GM19467 (cell line): Measurements from ENCODE around the gene KIF26B.

Experiments used
- ATAC-seq: cut with Tn5 transposase; IDR thresholded peaks from one replicate; pipeline ENCODE4 v1.9.1; 2021; ENCODE audit warnings: mild to moderate bottlenecking, moderate library complexity; ENCODE audit not compliant: unreplicated experiment

The KIF26B gene

DNA sequence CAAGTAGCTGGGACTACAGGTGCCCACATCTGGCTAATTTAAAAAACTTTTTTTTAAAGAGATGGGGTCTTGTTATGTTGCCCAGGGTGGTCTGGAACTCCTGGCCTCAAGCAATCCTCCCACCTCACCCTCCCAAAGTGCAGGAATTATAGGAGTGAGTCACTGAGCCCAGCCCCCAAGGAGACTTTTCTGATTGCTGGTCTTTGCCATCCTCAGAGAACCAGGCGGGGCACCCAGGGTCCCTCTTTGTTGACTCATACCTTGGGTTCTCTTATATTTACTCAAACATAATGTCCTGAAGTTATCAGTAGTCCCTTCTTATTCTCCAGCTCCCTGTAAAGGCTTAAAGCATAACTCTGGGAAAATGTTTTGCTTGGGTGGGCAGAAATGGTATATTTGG is 51.1 kb downstream of the KIF26B start:
- ATAC-seq = no peak

DNA sequence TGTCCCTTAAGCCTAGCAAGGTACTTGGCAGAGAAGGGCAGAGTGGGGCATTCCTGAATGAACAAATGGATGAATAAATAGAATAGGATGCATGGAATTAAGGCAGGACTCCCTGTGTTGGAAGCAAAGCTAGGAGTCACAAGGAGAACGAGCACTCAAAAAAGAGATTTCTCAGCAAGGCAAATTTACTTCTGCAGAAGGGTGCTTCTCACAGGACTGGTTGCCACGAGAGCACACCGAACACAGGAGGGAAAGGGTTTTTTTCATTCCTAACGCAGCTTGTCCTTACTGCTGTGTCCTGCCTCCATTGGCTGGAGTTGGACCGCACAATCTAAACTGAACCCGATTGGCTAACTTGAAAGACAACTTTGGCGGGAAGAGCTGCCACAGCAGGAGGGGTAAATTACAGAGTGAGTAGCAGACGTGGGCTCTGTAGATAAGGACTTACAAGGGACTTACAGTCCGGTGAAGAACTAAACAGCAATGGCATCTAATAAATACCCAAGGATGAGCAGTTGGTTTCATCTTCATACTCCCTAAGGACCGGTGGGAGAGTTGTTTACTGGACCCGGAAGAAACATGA is 52.4 kb downstream of the KIF26B start:
- no peak for ATAC-seq

- no peak for ATAC-seq
These were observed 53.0 kb downstream of the KIF26B start for GRCh38 chr1:245207801-245208200.

- no peak for ATAC-seq
These were observed 55.1 kb downstream of the KIF26B start for GRCh38 chr1:245209658-245210435.

DNA sequence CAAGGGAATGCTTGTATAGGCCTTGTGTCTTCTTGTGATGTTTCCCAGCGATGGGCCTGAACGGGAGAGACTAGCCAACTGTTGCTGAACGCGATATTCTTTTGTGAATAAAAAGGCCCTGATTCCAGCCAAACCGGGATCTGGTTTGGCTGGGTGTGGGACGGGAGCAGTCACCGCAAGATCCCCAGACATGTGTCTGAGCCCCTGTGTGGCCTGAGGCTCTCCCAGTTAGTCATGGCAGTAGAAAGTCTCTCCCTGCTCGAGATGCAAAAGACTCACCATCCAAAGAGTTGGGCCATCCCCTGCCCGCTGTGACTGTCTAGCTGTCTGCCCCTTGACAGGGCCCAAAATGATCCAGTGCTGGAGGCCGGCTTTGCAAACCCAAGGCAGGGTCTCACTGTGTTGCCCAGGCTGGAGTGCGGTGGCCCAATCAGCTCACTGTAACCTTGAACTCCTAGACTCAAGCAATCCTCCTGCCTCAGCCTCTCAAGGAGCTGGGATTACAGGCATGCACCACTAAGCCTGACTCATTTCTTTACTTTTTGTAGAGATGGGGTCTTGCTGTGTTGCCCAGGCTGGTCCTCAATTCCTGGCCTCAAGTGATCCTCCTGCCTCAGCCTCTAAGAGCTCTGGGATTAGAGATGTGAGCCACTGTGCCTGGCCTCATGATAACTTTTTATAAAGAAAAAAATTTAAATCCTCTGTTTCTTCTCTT is 56.4 kb downstream of the KIF26B start:
- no peak for ATAC-seq

DNA sequence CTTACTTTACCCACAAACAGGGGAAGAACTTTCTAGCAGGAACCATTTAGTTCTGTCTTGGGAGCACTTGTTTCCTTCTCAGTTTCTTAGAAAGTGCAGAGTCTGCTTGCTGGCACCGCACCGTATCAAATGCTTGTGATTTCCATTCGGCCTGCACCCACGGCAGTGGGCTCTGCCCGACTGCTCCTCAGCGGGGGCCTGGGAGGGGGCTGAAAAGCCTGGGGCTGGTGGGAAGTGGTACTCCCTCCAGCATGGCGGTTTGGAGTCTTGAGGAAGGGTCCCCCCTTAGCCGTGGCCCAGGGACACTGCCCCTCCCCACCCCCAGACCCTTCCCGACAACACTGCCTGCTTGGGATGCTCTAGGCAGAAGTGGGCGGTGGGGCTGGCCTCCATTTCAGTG is 57.0 kb downstream of the KIF26B start:
- ATAC-seq = no peak

GRCh38 chr1:245212221-245212710 is 57.5 kb downstream of the KIF26B start:
- ATAC-seq = no peak

DNA sequence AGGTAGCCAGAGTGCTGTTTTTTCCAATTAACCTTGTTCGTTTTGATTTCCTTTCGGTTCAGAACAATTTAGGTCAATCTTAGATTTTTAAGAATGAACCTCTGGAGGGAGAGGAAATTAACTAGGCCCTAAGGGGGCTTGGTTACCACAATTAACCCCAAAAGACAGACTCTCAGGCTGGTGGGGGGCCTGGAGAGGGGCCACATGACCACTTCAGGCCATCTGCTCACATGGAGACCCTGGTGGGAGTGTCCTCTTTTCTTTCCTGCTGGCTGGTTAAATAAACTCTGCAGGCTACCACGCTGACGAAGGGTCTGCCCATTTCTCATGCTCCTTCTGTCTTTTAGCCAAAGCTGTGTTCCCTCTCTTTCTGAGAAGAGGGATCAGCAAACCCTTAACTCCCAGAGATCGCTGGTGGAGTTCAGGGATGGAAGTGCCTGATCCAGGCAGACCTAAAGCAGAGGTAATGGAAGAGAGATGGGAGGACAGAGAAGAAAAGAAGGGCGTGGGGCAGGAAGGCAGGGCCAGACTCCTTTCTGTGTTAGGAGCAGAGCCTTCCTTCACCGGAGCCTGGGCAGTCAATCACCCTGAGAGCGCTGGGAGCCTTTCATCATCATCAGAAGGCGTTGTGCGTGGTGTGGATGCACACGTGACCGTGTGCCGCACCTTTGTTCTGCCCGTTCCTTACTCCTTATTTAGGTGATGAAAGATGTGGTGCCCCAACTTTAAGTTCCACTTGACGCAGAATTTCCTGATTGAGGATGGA is 58.5 kb downstream of the KIF26B start:
- ATAC-seq = no peak

GRCh38 chr1:245215071-245215470 is 60.3 kb downstream of the KIF26B start:
- no peak for ATAC-seq

DNA sequence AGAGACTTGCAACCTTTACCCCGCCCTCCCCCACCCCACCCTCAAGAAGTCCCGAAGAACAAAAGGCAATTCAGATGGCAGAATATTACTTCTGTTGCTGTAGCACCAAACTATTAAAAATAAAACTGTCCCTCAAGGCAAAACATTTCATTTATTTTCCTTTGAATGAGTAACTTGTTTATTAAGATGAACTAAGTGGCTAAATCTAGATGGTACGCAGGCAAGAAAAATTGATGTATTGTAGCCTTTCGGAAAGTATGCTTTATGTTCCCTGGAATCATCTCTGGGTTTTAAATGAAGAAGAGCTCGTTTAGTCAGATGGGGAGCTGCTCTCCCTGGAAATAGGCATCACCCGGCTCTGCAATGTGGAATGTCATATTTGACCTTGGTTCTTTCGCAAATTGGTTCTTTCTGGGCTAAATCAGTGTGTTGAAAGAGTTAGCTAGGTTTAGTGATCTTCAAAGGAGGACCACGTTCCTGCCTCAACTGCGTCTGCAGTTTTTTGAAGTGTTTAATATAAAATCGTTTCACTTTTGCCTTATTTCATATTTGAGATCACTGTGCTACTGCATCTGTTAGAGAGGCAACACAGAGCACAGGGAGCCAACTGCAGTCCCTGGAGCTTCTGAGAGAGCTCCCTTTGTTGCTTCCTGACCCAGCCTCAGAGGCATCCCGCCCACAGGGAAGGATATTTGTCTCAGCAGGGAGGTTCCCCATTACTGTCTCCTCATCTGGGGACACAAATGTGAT is 61.8 kb downstream of the KIF26B start:
- ATAC-seq = no peak

DNA sequence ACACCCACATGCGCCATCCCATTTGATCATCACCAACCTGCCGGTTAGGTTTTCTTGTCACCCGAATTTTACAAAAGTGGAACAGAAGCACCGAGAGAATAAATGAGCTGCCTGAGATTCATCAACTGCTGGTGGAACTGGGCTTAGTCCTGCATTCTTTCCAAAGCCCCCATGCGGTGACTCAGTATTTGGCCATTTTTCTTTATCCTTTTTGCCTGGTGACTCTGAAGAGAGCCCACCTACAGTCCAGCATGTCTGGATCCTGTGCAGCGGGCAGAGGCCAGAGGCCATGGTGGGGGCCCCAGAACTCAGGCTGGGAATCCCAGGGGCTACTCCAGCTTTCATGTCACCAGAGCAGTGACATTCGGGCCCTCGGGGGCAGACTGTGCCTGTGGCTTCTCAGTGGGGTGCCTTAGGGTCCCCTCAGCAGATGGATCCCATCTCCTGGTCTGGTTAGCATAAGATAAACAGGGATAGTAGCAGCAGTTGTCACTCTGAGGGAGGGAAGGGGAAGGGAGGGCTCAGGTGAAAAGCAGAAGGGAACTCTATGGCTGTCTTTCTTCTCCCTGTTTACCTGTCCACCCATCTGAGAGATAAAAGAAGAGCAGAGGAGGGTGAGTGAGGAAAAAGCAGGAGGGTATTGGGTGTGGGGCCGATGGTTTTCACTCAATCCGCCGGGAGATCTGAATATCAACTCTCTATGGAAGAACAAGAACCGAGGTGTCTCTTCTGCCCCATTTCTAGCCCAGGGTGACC is 63.2 kb downstream of the KIF26B start:
- no peak for ATAC-seq

- no peak for ATAC-seq
These were observed 65.7 kb downstream of the KIF26B start for GRCh38 chr1:245220381-245220985.

DNA sequence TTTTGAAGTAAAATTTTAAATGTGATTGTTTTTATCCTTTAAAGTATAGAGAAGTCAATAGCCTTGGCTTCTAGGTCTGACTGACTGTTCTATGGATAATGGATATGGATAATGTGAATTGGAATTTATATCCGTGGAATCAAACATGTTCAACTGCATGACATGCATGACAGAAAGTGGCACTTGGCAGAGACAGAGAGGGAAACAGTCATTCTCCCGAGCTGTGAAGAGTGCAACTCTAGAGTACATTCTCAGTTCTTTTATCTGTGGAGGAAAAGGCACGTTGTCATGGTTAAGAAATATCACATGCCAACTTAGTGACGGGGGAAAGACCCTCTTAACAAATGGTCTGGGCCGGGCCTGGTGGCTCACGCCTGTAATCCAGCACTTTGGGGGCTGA is 67.0 kb downstream of the KIF26B start:
- ATAC-seq = no peak

- ATAC-seq = no peak
These were observed 68.3 kb downstream of the KIF26B start for GRCh38 chr1:245222931-245223595.

- ATAC-seq = no peak
These were observed 70.8 kb downstream of the KIF26B start for GRCh38 chr1:245225322-245226202.

DNA sequence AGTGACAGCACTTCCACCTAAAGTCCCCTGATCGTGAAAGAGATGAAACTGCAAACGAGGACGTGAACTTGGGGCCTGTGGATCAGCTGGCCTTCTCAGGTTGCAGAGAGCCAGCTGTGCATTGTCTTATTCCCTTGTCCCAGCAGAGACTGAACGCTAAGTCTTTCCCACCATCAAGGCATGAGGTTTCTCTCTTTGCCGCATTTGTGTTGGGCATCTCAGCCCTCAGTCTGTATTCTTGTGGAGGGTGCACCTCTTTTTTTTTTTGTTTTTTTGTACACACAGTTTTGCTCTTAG is 71.4 kb downstream of the KIF26B start:
- no peak for ATAC-seq

GRCh38 chr1:245229051-245229450 is 74.3 kb downstream of the KIF26B start:
- no peak for ATAC-seq

DNA sequence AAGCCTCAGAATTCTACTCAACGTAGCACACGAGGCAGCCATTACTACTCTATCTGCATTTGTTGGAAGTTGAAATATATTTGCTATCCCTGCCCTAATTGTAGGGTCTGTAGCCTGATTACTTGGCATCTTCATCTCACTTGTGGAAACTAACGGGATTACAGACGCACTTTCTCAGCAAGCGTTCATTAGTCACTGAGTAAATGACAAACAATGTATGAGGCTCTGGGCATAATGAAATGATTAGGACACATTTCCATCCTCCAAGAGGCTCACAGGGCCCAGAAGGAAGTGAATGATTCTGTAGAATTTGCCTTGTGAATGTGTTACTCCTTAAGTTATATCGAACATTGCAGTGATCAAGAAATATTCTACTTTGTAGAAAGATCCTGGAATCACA is 78.1 kb downstream of the KIF26B start:
- no peak for ATAC-seq
